ENCODE results near the gene PRDM16.

PRDM16 gene

GRCh38 chr1:3397311-3397710 lies 328.3 kb downstream of the PRDM16 start:
- no peak for DNase-seq (ENCODE audit: low read depth)

- no peak for DNase-seq (ENCODE audit: low read depth)
These were observed 329.6 kb downstream of the PRDM16 start for GRCh38 chr1:3398396-3399140.

- DNase-seq (ENCODE audit: low read depth): no peak
These were observed 330.7 kb downstream of the PRDM16 start for GRCh38 chr1:3399732-3400131.

GRCh38 chr1:3401585-3402257 lies 332.7 kb downstream of the PRDM16 start:
- no peak for DNase-seq (ENCODE audit: low read depth)

GRCh38 chr1:3402258-3403010 lies 333.4 kb downstream of the PRDM16 start:
- DNase-seq (ENCODE audit: low read depth): no peak

GRCh38 chr1:3403011-3403345 lies 334.0 kb downstream of the PRDM16 start:
- no peak for DNase-seq (ENCODE audit: low read depth)

GRCh38 chr1:3403388-3404231 lies 334.6 kb downstream of the PRDM16 start:
- DNase-seq (ENCODE audit: low read depth): no peak

GRCh38 chr1:3404301-3404700 lies 335.3 kb downstream of the PRDM16 start:
- DNase-seq (ENCODE audit: low read depth): no peak

- DNase-seq (ENCODE audit: low read depth): no peak
These were observed 335.8 kb downstream of the PRDM16 start for GRCh38 chr1:3404801-3405200.

GRCh38 chr1:3405491-3405890 lies 336.5 kb downstream of the PRDM16 start:
- no peak for DNase-seq (ENCODE audit: low read depth)

GRCh38 chr1:3405974-3406867 lies 337.2 kb downstream of the PRDM16 start:
- no peak for DNase-seq (ENCODE audit: low read depth)

GRCh38 chr1:3407021-3407420 lies 338.0 kb downstream of the PRDM16 start:
- DNase-seq (ENCODE audit: low read depth): no peak

GRCh38 chr1:3408751-3409266 lies 339.8 kb downstream of the PRDM16 start:
- no peak for DNase-seq (ENCODE audit: low read depth)

GRCh38 chr1:3409366-3410141 lies 340.6 kb downstream of the PRDM16 start:
- no peak for DNase-seq (ENCODE audit: low read depth)

GRCh38 chr1:3410142-3410925 lies 341.3 kb downstream of the PRDM16 start:
- DNase-seq (ENCODE audit: low read depth): no peak

GRCh38 chr1:3411806-3412205 lies 342.8 kb downstream of the PRDM16 start:
- DNase-seq (ENCODE audit: low read depth): no peak

GRCh38 chr1:3412376-3412775 lies 343.4 kb downstream of the PRDM16 start:
- DNase-seq (ENCODE audit: low read depth): no peak

- no peak for DNase-seq (ENCODE audit: low read depth)
These were observed 345.1 kb downstream of the PRDM16 start for GRCh38 chr1:3413975-3414710.

Data from stimulated activated CD8-positive, alpha-beta memory T cell treated with anti-CD3 and anti-CD28 coated beads, Interleukin-15, amount 100 ng/mL, for 24 hours (primary cell).